IMR-90 (cell line): ENCODE measurements around the gene MOB3A. TPM values are rescaled to one million over a fixed set of nuclear protein-coding genes. Genes with fewer than 3 reads are reported as not detected.

Source experiments
- ATAC-seq: fragments of 200-7000 bp; cut with Tn5 transposase; 2 replicates; pipeline ENCODE4 v1.9.1; 2020; ENCODE audit warnings: low read depth, mild to moderate bottlenecking, moderate library complexity
- BruUV-seq: library from RNA; stranded (reverse); fragments of 400-500 nt; replicated peaks from 2 replicates; lab custom pipeline; 2021; lab: Mats Ljungman, UMichigan
- CTCF ChIA-PET: fragments of 300-600 bp; formaldehyde crosslinking; extraction: SDS; loops from one replicate; lab custom pipeline; 2021; ENCODE audit warnings: antibody characterized with exemption; lab: Yijun Ruan, JAX
- POLR2A ChIA-PET: fragments of 300-600 bp; sonication (Branson Sonifier 250); formaldehyde crosslinking; loops from one replicate; lab custom pipeline; 2022; ENCODE audit warnings: antibody characterized with exemption; ENCODE audit not compliant: unreplicated experiment; lab: Charles Lee
- DNase-seq: peaks from one replicate; pipeline ENCODE4 v3.0.0; 2013
- H2AFZ ChIP-seq: replicated peaks from 2 replicates; pipeline ENCODE3; 2013; ENCODE audit warnings: low read length, mild to moderate bottlenecking; ENCODE audit not compliant: poor library complexity
- H2AK5ac ChIP-seq: 2 replicates; pipeline ENCODE4 v1.6.1; 2013; ENCODE audit warnings: low read depth, low read length, inconsistent platforms
- H2AK9ac ChIP-seq: replicated peaks from 2 replicates; pipeline ENCODE3; 2013; ENCODE audit warnings: mild to moderate bottlenecking, low read depth, low read length, moderate library complexity; ENCODE audit not compliant: poor library complexity
- H2BK120ac ChIP-seq: 2 replicates; pipeline ENCODE4 v1.6.1; 2013; ENCODE audit warnings: low read depth, low read length, inconsistent platforms
- H2BK15ac ChIP-seq: 3 replicates; pipeline ENCODE4 v1.6.1; 2013; ENCODE audit warnings: low read depth, low read length, inconsistent platforms
- H2BK20ac ChIP-seq: 2 replicates; pipeline ENCODE4 v1.6.1; 2013; ENCODE audit warnings: low read depth, mild to moderate bottlenecking, inconsistent platforms, low read length, moderate library complexity
- H2BK5ac ChIP-seq: 2 replicates; pipeline ENCODE4 v1.6.1; 2013; ENCODE audit warnings: mild to moderate bottlenecking, low read depth, low read length, inconsistent platforms; ENCODE audit not compliant: poor library complexity, severe bottlenecking
- H3K14ac ChIP-seq: replicated peaks from 2 replicates; pipeline ENCODE4 v1.6.1; 2013; ENCODE audit warnings: low read depth, low read length, inconsistent platforms
- H3K18ac ChIP-seq: 2 replicates; pipeline ENCODE4 v1.6.1; 2013; ENCODE audit warnings: low read depth, low read length, control low read depth
- H3K23ac ChIP-seq: 2 replicates; pipeline ENCODE4 v1.6.1; 2013; ENCODE audit warnings: low read depth, low read length, inconsistent platforms
- H3K27ac ChIP-seq: 2 replicates; pipeline ENCODE4 v1.5.1; 2013; ENCODE audit warnings: mild to moderate bottlenecking, control low read depth, low read length; ENCODE audit not compliant: insufficient read depth
- H3K27me3 ChIP-seq: 2 replicates; pipeline ENCODE4 v1.6.1; 2013; ENCODE audit warnings: low read length; ENCODE audit not compliant: control insufficient read depth, insufficient read depth
- H3K36me3 ChIP-seq: 2 replicates; pipeline ENCODE4 v1.6.1; 2013; ENCODE audit warnings: low read length, mixed read lengths; ENCODE audit not compliant: control insufficient read depth, insufficient read depth
- H3K4ac ChIP-seq: 2 replicates; pipeline ENCODE4 v1.6.1; 2013; ENCODE audit warnings: low read depth, low read length, inconsistent platforms
- H3K4me1 ChIP-seq: 2 replicates; pipeline ENCODE4 v1.6.1; 2013; ENCODE audit warnings: low read length, mixed read lengths; ENCODE audit not compliant: control insufficient read depth, insufficient read depth
- H3K4me2 ChIP-seq: 2 replicates; pipeline ENCODE4 v1.6.1; 2013; ENCODE audit warnings: low read depth, mild to moderate bottlenecking, control low read depth, low read length, moderate library complexity
- H3K4me3 ChIP-seq: 2 replicates; pipeline ENCODE4 v1.5.1; 2013; ENCODE audit warnings: low read depth, mild to moderate bottlenecking, control low read depth, low read length, moderate library complexity; ENCODE audit not compliant: insufficient read depth
- H3K56ac ChIP-seq: 2 replicates; pipeline ENCODE4 v1.6.1; 2013; ENCODE audit warnings: low read length, inconsistent platforms; ENCODE audit not compliant: insufficient read depth; ENCODE audit errors: extremely low read depth
- H3K79me1 ChIP-seq, 2 experiments: 2 replicates each; pipeline ENCODE4 v1.6.1; 2013; ENCODE audit warnings: low read length in 2 of 2, inconsistent platforms in 1 of 2, low read depth in 1 of 2
- H3K9ac ChIP-seq: 2 replicates; pipeline ENCODE4 v1.6.1; 2013; ENCODE audit warnings: low read depth, low read length, control low read depth
- H3K9me1 ChIP-seq: 2 replicates; pipeline ENCODE4 v1.6.1; 2013; ENCODE audit warnings: low read length, inconsistent platforms; ENCODE audit not compliant: insufficient read depth
- H3K9me3 ChIP-seq: 2 replicates; pipeline ENCODE4 v1.6.1; 2013; ENCODE audit warnings: low read length; ENCODE audit not compliant: control insufficient read depth, insufficient read depth
- H4K20me1 ChIP-seq: 2 replicates; pipeline ENCODE4 v1.6.1; 2013; ENCODE audit warnings: low read length, inconsistent platforms; ENCODE audit not compliant: insufficient read depth
- H4K5ac ChIP-seq: 2 replicates; pipeline ENCODE4 v1.6.1; 2013; ENCODE audit warnings: mild to moderate bottlenecking, low read depth, low read length, control low read depth
- H4K8ac ChIP-seq, 2 experiments: 2 replicates each; pipeline ENCODE4 v1.6.1; 2013; ENCODE audit warnings: low read depth in 2 of 2, low read length in 2 of 2, control low read depth in 1 of 2, inconsistent platforms in 1 of 2
- H4K91ac ChIP-seq: 2 replicates; pipeline ENCODE4 v1.6.1; 2013; ENCODE audit warnings: low read depth, low read length, inconsistent platforms; ENCODE audit not compliant: insufficient read depth
- CHD1 ChIP-seq: IDR thresholded peaks from 2 replicates; pipeline ENCODE4 v1.6.1; 2012; ENCODE audit warnings: low read depth, low read length, improper control_type of control experiment
- ELK1 ChIP-seq: fragments of 150-350 bp; IDR thresholded peaks from 2 replicates; pipeline ENCODE4 v1.6.1; 2016; ENCODE audit warnings: low read depth, mild to moderate bottlenecking, low read length, moderate library complexity, borderline replicate concordance
- FOS ChIP-seq: fragments of 150-350 bp; IDR thresholded peaks from 2 replicates; pipeline ENCODE4 v1.6.1; 2016; ENCODE audit warnings: low read depth, low read length
- POLR2A ChIP-seq: IDR thresholded peaks from 2 replicates; pipeline ENCODE4 v1.6.1; 2012; ENCODE audit warnings: mild to moderate bottlenecking, low read depth, low read length
- WGBS, 2 experiments: methylation state at CpG; one replicate each; pipeline versions ENCODE4 v1.1.5 to v1.1.7; 2013; ENCODE audit warnings: missing lambda C conversion rate in 2 of 2; ENCODE audit not compliant: insufficient read length in 1 of 2; ENCODE audit errors: extremely low coverage in 2 of 2; 5-methylcytosine and 5-hydroxymethylcytosine counted together
- dilution Hi-C: fragments of 300-500 bp; cut with HindIII; formaldehyde crosslinking; loops from one replicate; pipeline ENCODE4 v1.14.3; 2018; ENCODE audit warnings: low sequenced_read_pairs; ENCODE audit not compliant: unreplicated experiment
- in situ Hi-C: fragments of 300-500 bp; cut with MboI; formaldehyde crosslinking; loops from 3 replicates; pipeline ENCODE4 v1.14.3; 2019; ENCODE audit warnings: low sequenced_read_pairs, inconsistent platforms, mixed read lengths
- intact Hi-C: fragments of 100-400 bp; cut with micrococcal nuclease; formaldehyde crosslinking; loops from 2 replicates; pipeline ENCODE4 v1.10.0; 2022
- polyA plus RNA-seq, 3 experiments: library from polyadenylated mRNA; depleted of rRNA; stranded (reverse); fragments of >200 nt; gene quantifications; 2 replicates each; pipeline ENCODE4 v1.2.3, GENCODE V29; 2012; ENCODE audit warnings: low replicate concordance in 1 of 3
- total RNA-seq: library from RNA; depleted of rRNA; stranded (reverse); fragments of >200 nt; gene quantifications from 2 replicates; pipeline ENCODE4 v1.2.3, GENCODE V29; 2012

Gene MOB3A
- total and polyA plus RNA-seq, 2 of the 4 experiments (the other 2 are of a cell fraction): 9.3 to 26.5 TPM

GRCh38 chr19:2026770-2027169 lies 69.4 kb downstream of the MOB3A start:
- TF ChIP-seq POLR2A (no peak), FOS (no peak), ELK1 (no peak), CHD1 (no peak)
- no peak for ATAC-seq

More at GRCh38 chr19:2026770-2027169, 69.4 kb downstream of the MOB3A start:
- Histone ChIP-seq H3K79me1 (no peaks in the 10 kb centered on the region), H3K9me1 (no peaks in the 10 kb centered on the region), H3K14ac (no peak overlapping the region), H3K27me3 (peaks cover 1% of the 10 kb centered on the region; the same call in 1 of the 2 replicates), H4K91ac (no peak overlapping the region), H4K20me1 (no peaks in the 10 kb centered on the region), H2AFZ (no peak overlapping the region), H3K4me1 (peaks cover 2% of the 10 kb centered on the region), H4K8ac (no peak overlapping the region), H3K4ac (no peak overlapping the region), H2AK5ac (no peak overlapping the region), H3K23ac (no peak overlapping the region), H3K9me3 (peaks cover 3% of the 10 kb centered on the region), H3K18ac (no peak overlapping the region), H3K56ac (no peak overlapping the region), H3K4me2 (no peak overlapping the region), H3K9ac (no peak overlapping the region), H2BK120ac (no peak overlapping the region), H3K36me3 (no peaks in the 10 kb centered on the region), H2BK5ac (no peak overlapping the region), H3K4me3 (no peak overlapping the region), H4K5ac (no peak overlapping the region), H2BK15ac (no peak overlapping the region), H2AK9ac (no peak overlapping the region), H3K27ac (no peak overlapping the region), H2BK20ac (no peak overlapping the region)
- no TSS peak for BruUV-seq
- DNase-seq: no peak
- CTCF ChIA-PET: no interaction called here
- in situ Hi-C loops: no loop called here
- POLR2A ChIA-PET: no interaction called here
- intact Hi-C loops: no loop called here
- WGBS, 2 experiments: 100% methylated on average over 1 of the region's 10 CpGs; no CpG with 5 or more reads in 1 of the 2 experiments
- dilution Hi-C loops: no loop called here
